DOHH2 (cell line): ENCODE data around the gene TCF12.

Experiments used
- H3F3A ChIP-seq: fragments of 200-600 bp; sonication (generic), shearing (Covaris generic); 2 replicates; pipeline ENCODE4 v1.6.0; 2016; ENCODE audit warnings: antibody characterized with exemption, mild to moderate bottlenecking; ENCODE audit not compliant: control insufficient read depth, insufficient read depth
- H3K27ac ChIP-seq: fragments of 200-600 bp; sonication (generic); 2 replicates; pipeline ENCODE4 v1.5.1; 2014; ENCODE audit warnings: low read depth, mild to moderate bottlenecking, low read length, moderate library complexity
- H3K27me3 ChIP-seq: fragments of 200-600 bp; sonication (generic); 2 replicates; pipeline ENCODE4 v1.6.1; 2014; ENCODE audit warnings: mild to moderate bottlenecking, low read length, mixed read lengths; ENCODE audit not compliant: control insufficient read depth
- H3K36me3 ChIP-seq: fragments of 200-600 bp; sonication (generic); 2 replicates; pipeline ENCODE4 v1.6.1; 2014; ENCODE audit warnings: mild to moderate bottlenecking, low read length, moderate library complexity, mixed read lengths; ENCODE audit not compliant: control insufficient read depth
- H3K4me1 ChIP-seq: fragments of 200-600 bp; sonication (generic); 2 replicates; pipeline ENCODE4 v1.6.1; 2014; ENCODE audit warnings: mild to moderate bottlenecking, low read length, mixed read lengths; ENCODE audit not compliant: control insufficient read depth
- H3K4me2 ChIP-seq: fragments of 200-600 bp; sonication (generic); 2 replicates; pipeline ENCODE4 v1.6.0; 2014; ENCODE audit warnings: mild to moderate bottlenecking, low read length, moderate library complexity
- H3K4me3 ChIP-seq: fragments of 200-600 bp; sonication (generic); 2 replicates; pipeline ENCODE4 v1.5.1; 2014; ENCODE audit warnings: mild to moderate bottlenecking, low read length, mixed read lengths
- H3K79me2 ChIP-seq: fragments of 200-600 bp; sonication (generic); 2 replicates; pipeline ENCODE4 v1.6.1; 2014; ENCODE audit warnings: mild to moderate bottlenecking, low read length, mixed read lengths; ENCODE audit not compliant: control insufficient read depth
- H3K9me2 ChIP-seq: fragments of 200-600 bp; sonication (generic); replicated peaks from 2 replicates; pipeline ENCODE4 v1.6.1; 2014; ENCODE audit warnings: mild to moderate bottlenecking, low read length, mixed read lengths; ENCODE audit not compliant: control insufficient read depth
- H3K9me3 ChIP-seq: fragments of 200-600 bp; sonication (generic); 2 replicates; pipeline ENCODE4 v1.6.1; 2014; ENCODE audit warnings: antibody characterized with exemption, low read length, mixed read lengths; ENCODE audit not compliant: control insufficient read depth, insufficient read depth
- H4K20me1 ChIP-seq: fragments of 200-600 bp; sonication (generic); 2 replicates; pipeline ENCODE4 v1.6.0; 2014; ENCODE audit warnings: low read depth, mild to moderate bottlenecking, antibody characterized with exemption, low read length, moderate library complexity; ENCODE audit not compliant: control insufficient read depth, insufficient read depth
- EZH2phosphoT487 ChIP-seq: fragments of 200-600 bp; sonication (generic); IDR thresholded peaks from 2 replicates; pipeline ENCODE4 v1.6.1; 2017; ENCODE audit warnings: borderline replicate concordance, mild to moderate bottlenecking, antibody characterized with exemption, low read length, moderate library complexity, mixed read lengths
- TF ChIP-seq, protein P1 (sequence below): fragments of 200-600 bp; sonication (generic); IDR thresholded peaks from one replicate; pipeline ENCODE4 v1.5.1; 2014; ENCODE audit warnings: antibody characterized with exemption, mild to moderate bottlenecking, low read depth, low read length; ENCODE audit not compliant: poor library complexity, severe bottlenecking

Gene TCF12

DNA sequence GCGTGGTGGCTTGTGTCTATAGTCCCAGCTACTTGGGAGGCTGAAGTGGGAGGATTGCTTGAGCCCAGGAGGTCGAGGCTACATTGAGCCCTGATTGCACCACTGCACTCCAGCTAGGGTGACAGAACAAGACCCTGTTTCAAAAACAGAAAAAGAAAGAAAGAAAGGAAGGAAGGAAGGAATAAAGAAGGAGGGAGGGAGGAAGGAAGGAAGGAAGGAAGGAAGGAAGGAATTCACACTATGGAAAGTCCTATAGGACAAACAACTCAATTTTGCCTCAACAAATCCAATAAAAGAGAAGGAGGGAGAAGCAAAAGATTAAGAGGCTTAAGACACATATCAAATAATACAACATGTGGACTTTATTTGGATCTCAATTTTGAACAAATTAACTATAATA, 16.5 kb upstream of the TCF12 start:
- TF ChIP-seq, protein P1, sequence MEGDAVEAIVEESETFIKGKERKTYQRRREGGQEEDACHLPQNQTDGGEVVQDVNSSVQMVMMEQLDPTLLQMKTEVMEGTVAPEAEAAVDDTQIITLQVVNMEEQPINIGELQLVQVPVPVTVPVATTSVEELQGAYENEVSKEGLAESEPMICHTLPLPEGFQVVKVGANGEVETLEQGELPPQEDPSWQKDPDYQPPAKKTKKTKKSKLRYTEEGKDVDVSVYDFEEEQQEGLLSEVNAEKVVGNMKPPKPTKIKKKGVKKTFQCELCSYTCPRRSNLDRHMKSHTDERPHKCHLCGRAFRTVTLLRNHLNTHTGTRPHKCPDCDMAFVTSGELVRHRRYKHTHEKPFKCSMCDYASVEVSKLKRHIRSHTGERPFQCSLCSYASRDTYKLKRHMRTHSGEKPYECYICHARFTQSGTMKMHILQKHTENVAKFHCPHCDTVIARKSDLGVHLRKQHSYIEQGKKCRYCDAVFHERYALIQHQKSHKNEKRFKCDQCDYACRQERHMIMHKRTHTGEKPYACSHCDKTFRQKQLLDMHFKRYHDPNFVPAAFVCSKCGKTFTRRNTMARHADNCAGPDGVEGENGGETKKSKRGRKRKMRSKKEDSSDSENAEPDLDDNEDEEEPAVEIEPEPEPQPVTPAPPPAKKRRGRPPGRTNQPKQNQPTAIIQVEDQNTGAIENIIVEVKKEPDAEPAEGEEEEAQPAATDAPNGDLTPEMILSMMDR, result no peak
- TF ChIP-seq EZH2phosphoT487, result no peak
- Histone ChIP-seq H3K27ac (no peak overlapping the region), H3K9me2 (no peaks in the 10 kb centered on the region), H4K20me1 (no peaks in the 10 kb centered on the region), H3F3A (no peaks in the 10 kb centered on the region), H3K4me1 (peaks cover 3% of the 10 kb centered on the region), H3K9me3 (no peaks in the 10 kb centered on the region), H3K79me2 (no peaks in the 10 kb centered on the region), H3K4me3 (no peak overlapping the region), H3K27me3 (no peaks in the 10 kb centered on the region), H3K36me3 (no peaks in the 10 kb centered on the region), H3K4me2 (no peak overlapping the region)

DNA sequence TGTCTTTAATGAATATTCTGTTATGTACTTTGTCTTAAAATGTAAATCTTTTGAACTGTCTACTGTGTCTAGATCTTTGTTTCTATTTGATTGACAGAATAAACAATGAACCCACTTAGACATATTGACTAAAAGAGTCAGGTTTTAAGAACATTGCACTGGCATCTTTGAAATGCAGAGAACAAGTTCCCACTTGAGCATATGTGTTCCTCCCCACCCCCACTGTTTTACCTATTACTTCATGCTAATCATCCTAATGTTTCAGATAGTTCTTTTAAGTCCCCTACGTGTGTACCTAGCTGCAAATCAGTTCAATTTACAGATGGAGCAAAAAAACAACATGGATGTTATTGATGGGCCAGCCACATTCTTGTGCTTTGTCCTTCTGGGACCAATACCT, 11.7 kb upstream of the TCF12 start:
- Histone ChIP-seq H3K4me2 (peak overlapping the region; percentile 36; the same call in 1 of the 2 replicates), H4K20me1 (no peaks in the 10 kb centered on the region), H3F3A (no peaks in the 10 kb centered on the region), H3K36me3 (no peaks in the 10 kb centered on the region), H3K27me3 (no peaks in the 10 kb centered on the region), H3K4me3 (no peak overlapping the region), H3K27ac (no peak overlapping the region), H3K9me3 (no peaks in the 10 kb centered on the region), H3K79me2 (no peaks in the 10 kb centered on the region), H3K9me2 (no peaks in the 10 kb centered on the region), H3K4me1 (peaks cover 11% of the 10 kb centered on the region)
- TF ChIP-seq EZH2phosphoT487, result no peak
- TF ChIP-seq, protein P1, result no peak

DNA sequence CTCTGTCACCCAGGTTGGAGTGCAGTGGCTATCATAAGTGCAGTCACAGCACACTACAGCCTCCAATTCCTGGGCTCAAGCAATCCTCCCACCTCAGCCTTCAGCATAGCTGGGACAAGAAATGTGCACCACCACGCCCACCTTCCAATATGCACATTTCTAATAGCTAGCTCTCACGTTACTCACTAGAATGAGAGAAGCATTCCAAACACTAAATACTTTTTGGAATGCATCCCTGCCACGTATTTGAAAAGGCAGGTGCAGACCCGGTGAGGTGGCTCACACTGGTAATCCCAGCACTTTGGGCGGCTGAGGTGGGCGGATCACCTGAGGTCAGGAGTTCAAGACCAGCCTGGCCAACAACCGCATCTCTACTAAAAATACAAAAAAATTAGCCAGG, 7.6 kb upstream of the TCF12 start:
- peaks cover 11% of the 10 kb centered on the region for H3K4me1 ChIP-seq
- no peaks in the 10 kb centered on the region for H3K9me3 ChIP-seq
- no peaks in the 10 kb centered on the region for H4K20me1 ChIP-seq
- no peaks in the 10 kb centered on the region; the same call in 1 of the 2 replicates for H3F3A ChIP-seq
- H3K27me3 ChIP-seq, result no peaks in the 10 kb centered on the region
- TF ChIP-seq EZH2phosphoT487, result no peak
- TF ChIP-seq, protein P1, result no peak
- no peak overlapping the region for H3K27ac ChIP-seq
- H3K9me2 ChIP-seq, result no peaks in the 10 kb centered on the region
- H3K79me2 ChIP-seq, result no peaks in the 10 kb centered on the region
- no peak overlapping the region for H3K4me3 ChIP-seq
- no peak overlapping the region for H3K4me2 ChIP-seq
- no peaks in the 10 kb centered on the region for H3K36me3 ChIP-seq
